GM19035 (cell line): ENCODE data around the gene OTX1.

ENCODE experiments used
- ATAC-seq: cut with Tn5 transposase; IDR thresholded peaks from one replicate; pipeline ENCODE4 v1.9.1; 2021; ENCODE audit not compliant: unreplicated experiment

The OTX1 gene

DNA sequence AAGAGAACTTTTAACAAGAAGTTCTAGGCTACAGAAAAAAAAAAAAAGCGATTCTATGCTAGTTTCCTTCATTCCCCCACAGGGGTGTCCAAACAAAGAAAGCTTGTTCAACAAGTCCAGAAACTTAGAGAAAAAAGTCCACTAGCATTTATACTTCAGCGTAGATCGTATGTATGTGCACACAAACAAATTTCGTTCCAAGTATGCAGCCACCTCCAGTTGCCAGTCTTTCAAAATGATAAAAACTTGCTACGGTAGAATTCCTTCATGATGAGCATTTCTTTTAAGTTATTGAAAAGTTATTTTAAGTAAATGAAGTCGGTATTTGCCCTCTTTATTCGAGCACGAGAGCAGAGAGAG lies 3.7 kb upstream of the OTX1 start:
- ATAC-seq: no peak

DNA sequence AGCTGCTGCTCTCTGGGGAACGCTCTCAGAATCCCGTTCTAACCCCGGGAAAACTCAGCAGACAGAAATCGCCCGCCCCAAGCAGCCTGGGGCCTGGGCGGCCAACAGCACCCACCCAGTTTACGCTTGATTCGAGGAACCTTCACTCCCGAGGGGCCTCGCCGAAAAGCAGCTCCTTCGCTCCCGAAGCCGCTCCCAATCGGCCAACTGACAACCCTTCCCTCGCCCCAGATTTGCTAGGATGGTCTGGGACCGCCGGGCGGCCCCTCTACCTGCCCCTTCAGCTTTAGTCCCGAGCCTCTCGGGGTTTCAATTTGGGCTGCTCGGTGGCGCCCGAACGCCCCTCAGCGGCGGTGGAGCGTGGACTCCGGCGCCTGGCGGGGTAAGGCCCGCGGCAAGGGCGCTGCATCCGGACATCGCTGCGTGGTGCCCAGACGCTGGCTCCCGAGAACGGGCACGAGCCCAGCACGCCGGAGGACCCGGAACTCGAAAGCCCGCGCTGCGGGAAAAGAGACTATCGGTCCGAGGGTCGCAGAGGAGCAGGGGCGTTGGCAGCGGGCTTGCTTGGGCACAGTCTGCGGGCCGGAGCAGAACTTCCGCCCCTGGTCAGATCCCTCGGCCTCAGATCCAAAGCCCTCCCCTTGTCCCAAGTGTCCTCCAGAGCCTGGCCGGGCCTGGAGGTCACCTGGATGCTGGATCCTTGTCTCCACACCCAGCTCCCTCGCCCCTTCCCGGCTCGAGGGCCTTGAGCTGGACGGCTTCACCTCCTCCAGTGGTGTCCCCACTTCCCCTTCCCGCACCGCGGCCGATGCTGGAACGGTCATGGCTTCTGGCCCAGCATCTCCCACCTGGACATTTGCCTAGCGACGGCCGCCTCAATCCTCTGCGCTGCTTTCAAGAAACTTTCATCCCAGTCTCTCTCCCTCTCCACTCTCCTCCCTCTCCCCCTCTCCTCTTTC lies 3.0 kb upstream of the OTX1 start:
- no peak for ATAC-seq

DNA sequence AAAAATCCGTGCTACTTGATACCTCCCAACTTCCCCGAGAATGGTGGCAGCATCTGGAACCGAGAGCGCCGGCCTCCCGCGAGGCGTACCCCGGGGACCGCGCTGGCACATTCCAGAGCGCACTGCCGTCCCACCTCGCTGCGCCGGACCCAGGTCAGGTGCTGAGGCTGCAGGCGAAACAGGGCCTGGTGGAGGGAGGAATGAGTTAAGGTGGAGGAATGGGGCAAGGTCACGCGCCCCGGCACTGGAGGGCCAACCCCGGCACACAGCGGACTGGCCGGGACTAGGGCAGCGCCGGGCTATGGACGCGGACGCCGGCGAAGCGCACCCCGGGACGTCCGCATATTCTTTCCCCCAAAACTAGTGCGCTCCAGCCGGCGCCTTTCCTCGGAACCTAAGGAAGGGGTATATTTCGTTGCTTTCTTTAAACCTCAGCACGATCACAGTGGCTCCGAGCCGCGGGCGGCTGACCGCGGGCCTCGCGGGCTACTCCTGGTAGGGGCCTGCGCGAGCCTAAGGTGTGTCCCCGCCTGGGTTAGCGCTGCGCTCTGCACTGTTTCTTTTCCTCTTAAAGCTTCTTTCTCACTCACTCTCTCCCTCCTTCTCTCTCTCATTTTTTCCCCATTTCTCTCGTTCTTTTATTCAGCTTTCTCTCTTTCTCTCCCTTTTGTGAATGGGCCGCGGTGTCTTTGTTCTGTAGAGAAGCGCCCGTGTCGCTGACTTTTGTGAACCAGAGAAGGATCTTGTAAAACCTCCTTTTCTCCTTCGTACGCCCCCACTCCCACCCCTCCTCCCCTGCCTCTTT lies 2.1 kb upstream of the OTX1 start:
- ATAC-seq: no peak

DNA sequence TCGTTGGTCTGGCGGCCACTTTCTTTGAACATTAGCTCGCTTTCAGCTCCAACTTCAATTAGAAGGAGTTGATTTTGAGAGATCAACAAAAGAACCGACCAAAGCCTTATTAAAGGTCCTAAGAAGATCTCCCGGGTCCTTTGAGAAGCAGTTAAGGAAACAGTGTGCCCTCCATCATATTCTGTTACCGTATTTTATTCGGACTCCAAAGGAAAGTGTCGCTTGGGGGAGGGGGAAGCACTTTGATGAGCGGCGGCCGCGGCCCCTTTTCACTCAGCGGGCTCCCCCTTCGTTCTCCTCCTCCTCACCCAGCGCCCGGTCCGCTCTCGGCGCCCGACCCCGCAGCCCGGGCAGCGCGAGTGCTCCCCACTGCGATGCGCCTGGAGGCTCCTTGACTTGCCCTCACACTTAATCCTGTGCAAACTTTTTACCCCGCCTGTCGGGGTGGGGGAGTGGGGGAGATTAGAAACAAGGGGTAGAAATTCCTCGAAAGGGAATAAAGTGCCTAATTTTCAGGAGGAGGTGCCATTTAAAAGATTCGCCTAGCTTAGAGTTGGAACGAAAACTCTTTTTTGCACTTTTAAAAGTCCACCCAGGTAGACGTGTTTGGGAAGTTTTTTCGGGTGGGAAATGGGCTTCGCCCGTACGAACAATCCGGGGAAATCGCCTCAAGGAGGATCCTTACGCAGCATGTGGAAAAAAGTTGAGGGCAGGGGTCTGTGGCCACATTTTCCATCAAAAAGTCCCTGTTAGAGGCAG lies 1.2 kb upstream of the OTX1 start:
- no peak for ATAC-seq

DNA sequence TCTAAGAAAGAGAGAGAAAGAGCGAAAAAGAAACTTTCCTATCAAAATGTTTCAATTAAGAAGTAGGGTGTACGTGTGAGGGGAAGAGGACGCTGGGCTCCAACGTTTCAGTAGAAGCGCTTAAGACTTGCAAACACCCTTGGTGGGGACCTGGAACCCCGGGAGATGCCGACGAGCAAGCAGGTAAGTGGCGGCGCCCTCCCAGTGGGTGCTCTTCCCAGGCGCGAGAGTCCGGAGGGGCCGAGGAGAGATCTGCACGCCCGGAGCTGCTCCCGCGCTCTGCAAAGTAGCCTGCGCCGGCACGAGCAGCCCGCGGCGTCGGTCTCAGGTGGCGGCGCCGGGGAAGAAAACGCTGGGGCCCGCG lies 678 bp upstream of the OTX1 start:
- ATAC-seq: no peak

DNA sequence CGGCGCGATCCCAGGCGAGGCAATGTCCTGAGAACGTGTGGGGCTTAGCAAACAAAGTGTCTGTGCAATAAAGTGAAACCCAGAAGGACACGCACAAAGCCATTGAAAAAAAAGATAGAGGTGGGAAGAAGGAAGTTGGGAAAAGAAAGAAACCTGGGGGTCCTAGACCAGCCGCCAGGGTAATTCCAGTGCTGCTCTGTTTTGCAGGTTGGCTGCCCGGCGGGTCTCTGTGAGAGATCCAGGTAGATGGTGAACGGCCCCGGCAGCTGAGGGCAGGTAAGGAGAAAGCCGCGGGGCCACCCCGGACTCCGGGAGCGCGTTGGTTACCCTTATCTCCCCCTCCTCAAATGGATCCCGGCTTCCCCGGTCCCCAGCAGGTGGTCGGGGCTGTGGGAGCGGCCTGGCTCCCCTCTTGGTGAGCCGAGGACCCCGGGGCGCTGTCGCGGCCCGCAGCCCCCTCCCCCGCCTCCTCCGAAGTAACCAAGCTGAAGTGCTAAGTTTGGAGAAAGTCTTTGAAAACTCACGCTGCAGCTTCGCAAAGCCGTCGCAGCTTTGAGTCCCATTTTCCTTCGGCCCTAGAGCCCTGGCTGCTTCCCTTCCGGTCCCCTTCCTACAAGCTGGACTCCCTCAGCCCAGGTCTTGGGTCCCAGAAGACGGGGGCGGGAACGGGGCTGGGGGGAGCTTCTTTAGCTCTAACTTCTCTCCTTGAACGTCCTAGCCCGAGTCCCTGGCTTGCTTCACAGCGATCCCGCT lies 588 bp downstream of the OTX1 start:
- no peak for ATAC-seq

DNA sequence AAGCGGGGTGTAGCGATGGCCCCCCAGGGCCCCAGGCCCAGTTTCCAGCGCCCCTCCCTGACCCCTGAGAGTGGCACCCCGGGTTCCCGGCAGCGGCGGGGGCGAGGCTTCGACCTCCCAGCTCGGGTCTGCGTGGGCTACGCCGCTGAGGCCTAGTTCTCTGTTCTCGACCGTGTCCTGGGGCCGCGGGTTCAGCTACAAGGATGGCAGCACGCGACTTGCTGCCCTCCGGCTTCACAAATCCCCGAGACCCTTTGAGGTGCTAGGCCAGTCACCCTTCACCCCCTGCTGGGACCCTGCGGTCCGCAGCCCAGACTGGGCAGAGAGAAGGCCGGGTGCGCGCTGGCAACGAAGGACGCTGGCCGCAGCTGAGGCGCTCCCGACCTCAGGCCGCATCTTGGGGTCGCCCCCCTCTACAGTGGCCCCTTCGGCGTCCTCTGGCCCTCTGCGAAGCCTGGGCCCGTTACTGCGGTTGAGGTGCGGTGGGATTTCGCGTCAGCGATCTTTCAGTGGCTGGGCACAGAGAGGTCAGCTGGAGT lies 1.2 kb downstream of the OTX1 start:
- no peak for ATAC-seq

DNA sequence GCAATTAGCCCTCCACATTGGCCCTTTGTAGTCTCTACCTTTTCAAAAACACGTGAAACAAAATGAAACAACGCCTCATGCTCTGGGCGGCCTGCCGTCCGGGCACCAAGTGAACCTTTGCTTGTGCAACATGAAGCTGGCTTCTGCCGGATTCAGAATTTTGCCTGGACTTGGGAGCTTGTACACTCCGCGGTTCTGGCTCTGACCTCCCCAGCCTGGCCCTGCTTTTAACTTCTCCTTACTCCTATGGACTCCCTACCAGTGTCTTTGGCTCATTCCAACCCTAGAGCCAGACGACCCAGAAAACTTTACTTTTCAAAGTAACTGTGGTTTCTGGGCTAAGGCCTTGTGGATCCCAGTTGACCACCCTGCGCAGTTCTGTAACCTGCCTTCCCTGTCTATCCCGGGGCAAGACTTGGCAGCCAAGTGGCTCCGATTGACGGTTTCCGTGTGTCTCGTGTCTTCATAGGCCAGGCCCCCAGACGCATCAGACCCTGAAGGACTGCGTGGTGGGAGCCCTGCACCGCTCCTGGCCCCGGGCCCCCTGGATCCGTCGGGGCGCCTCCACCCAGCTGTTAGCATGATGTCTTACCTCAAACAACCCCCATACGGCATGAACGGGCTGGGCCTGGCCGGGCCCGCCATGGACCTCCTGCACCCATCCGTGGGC lies 1.9 kb downstream of the OTX1 start:
- no peak for ATAC-seq

DNA sequence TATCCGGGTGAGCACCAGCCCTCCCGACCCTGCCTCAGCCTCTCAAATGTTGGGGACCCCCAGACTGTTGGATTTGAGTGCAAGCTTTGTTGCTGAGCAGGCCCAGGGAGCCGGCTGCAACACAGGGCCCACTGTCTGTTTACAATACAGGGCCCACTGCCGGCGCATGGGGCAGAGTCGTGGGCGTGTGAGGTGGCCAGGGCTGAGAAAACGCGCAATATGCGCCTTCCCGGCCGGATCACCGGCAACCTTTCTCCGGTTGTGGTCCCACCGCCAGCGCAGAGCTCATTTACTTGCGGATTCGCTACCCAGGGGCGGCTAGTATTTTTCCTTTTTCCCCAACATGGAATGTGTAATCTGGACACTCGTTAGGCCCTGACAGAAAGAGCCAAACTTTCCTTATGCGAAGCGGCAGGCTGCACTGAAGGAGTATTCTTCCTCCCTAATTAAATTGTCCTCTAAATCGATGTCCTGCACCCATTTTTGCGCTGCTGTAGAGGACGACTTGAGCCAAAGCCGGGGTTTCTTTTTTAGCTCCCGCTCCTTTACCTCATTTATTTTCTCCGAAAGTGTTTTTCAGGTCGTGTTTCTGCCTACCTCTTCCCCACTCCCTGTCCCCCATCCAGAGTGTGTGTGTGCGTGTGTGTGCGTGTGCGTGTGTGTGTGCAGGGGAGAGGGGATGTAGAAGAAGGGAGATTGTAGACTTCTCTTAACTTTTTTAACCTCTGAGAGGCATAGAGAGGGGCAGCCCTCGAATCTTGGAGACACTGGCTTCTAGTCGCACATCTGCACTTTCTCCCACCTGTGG lies 2.7 kb downstream of the OTX1 start:
- no peak for ATAC-seq

DNA sequence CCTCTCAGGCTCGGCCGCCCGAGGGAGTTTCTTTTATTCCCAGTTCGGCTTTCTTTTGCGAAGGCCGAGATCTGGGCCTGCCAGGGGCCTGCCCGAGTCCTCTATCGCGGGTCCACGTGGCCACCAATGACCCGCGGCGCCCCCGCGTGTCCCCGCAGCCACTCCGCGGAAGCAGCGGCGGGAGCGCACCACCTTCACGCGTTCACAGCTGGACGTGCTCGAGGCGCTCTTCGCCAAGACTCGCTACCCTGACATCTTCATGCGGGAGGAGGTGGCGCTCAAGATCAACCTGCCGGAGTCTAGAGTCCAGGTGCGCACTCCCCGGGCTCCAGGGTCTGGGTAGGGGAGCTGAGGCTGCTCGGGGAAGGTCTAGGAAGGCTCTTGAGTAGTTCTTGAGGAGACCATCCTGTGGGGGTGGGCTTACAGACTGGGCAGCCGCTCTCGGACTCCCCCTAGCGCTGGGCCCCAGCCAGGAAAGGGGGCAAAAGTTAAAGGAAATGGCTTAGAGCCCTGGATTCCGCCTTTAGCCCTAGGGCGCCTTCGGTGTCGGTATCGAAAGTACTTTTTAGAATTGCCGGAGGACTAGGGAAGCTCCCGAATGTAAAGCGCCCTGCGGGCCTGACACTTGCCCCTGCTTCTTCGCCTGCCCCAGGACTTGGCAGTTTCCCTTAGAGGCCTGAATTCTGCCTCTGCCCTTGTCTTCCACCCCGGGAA lies 3.4 kb downstream of the OTX1 start:
- no peak for ATAC-seq

DNA sequence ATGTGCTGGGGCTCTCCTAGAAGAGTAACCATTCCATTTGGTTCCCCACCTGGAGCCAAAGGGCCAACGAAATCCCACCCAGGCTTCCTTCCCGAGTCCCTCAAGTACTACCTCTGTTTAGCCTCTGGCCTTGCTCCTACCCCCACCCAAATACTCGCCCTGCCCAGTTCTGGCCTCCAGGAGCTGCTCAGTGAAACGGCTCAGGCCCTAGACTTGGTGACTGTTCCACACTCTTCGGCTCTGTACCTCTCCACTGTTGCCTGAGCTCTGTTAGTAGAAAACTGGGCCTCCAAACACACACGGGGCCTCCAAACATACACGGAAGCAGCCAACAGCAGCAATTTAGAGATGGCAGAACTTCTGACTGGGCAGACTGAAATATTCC lies 4.2 kb downstream of the OTX1 start:
- no peak for ATAC-seq

DNA sequence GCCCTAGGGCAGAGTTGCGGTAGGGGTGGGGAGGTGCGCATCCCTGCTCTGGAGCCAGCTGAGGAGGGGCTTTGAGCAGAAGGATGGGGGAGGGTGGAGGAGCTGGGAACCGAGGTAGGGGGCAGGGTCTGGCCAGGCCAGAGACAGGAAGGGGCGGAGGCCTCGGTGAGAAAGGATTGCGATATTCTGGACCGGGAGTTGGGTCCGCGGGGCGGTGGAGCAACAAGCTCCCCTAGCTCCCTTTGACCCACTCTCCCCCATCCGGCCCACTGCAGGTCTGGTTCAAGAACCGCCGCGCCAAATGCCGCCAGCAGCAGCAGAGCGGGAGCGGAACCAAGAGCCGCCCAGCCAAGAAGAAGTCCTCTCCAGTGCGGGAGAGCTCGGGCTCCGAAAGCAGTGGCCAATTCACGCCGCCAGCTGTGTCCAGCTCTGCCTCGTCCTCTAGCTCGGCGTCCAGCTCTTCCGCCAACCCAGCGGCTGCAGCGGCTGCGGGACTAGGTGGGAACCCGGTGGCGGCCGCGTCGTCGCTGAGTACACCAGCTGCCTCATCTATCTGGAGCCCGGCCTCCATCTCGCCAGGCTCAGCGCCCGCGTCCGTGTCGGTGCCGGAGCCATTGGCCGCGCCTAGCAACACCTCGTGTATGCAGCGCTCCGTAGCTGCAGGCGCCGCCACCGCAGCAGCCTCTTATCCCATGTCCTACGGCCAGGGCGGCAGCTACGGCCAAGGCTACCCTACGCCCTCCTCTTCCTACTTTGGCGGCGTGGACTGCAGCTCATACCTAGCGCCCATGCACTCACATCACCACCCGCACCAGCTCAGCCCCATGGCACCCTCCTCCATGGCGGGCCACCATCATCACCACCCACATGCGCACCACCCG lies 4.8 kb downstream of the OTX1 start:
- no peak for ATAC-seq

DNA sequence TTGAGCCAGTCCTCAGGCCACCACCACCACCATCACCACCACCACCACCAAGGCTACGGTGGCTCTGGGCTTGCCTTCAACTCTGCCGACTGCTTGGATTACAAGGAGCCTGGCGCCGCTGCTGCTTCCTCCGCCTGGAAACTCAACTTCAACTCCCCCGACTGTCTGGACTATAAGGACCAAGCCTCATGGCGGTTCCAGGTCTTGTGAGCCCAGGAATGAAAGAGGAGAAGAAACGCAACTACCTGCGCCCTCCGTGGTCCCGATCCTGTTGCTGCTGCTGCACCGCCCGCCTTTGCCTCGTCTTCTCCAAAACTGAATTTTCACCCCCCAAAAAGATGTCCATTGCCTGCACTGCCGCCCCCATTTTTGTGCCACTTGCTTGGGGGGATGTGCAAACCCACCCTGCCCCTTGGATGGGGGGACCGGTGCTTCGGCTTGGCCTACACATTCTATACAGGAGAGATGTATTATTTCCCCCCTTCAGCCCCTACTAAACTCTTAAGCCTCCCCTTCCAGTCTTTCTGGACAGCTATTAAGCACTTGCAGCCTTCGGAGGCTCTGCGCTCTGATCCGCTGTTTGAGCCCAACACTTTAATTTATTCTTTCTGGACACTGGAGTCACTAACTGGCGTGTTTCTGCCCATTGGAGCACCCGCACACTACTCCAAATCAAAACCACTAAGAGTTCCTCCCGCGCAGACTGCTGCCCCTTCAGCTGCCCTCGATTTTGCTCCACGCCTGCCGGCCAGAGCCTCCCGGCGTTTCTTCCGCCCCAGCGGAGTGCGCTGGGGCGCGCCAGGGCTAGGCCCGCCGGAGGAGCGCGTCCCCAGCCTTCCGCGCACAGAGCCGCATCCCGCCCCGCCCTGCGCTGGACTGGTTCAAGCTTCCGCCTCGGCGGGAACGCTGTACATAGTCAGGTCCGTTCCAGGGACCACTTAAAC lies 5.7 kb downstream of the OTX1 start:
- ATAC-seq: no peak

DNA sequence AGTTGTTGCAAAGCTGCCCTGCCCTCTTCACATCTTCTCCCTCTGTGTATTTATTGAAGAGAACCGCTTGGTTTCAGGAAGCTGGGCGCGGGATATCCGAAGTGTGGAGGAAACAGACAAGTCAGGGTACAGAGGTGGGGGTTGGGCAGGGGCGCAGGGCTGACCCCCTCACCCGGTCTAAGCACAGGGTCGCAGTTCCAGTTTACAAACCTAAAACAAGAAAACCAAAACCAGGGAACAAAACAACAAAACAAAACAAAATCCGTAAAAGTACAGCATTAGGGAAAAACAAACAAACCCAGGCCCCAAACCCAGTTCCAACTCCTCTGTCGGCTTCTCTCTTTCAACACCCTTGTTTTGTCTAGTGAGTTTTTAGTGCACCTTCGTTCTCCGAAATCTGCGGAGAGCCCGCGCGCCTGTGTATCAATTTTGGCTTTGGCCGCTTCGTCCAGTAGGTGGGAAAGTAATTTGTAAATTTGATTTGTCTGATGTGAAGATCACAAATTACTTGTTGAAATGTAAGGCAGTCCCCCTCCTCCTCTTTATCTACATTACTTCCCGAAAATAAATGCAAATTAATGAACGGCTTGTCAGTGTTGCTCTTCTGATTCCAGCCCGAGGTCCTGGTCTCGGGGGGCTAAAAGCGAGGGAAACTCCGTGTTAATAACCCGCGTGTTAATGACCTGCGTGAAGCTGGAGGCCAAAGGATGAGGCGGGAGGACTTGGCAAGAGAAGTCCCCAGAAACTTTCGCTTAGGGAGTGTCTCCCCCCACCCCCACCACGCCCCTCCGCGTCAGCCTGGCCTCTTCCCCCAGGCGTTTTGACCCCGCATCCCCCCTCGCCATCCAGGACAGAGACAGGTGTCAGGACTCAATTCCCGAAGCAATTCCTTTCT lies 6.9 kb downstream of the OTX1 start:
- ATAC-seq: no peak

DNA sequence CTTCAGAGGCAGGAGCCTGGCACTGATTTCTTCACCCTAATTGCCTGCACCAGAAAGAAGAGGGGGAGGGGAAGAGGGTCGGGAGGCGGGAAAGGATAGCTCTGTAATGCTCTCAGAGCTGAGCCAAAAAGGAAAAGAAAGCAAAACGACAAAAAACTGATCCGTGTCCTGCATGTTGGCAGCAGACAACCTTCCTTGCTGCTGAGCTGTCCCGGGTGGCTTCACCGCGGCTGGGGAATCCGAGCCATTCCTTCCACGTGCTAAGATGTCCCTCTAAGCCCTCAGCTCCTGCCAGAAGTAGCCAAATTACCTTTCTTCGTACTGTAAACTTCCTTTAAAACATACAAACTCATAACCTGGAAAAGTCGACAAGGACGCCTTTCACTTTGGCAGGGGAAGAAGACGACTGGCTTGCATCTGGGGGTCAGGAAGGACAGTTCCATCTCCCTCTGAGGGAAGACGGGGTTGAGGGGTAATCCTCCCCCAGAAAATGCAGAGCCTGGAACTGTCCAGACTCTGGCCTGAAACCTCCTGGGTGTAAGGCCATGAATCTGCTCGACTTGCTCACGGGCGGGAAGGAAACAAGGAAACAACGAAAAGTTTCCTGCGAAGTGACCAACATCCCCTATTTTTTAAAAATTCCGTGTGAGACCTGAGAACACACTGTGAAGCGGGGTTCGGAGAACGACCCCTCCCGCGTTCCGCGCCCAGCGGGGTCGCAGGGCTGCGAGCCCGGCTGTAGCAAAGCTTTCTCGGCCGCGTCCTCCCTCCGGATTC lies 7.7 kb downstream of the OTX1 start:
- ATAC-seq: no peak
